HepG2 (cell line): ENCODE data around the gene PPP1R7. TPM values are rescaled to one million over a fixed set of nuclear protein-coding genes. Genes with fewer than 3 reads are reported as not detected.

ENCODE experiments used
- BCL6 ChIP-seq: IDR thresholded peaks from 2 replicates; pipeline ENCODE4 v1.6.1; 2016; ENCODE audit warnings: missing genetic modification reagents, missing compliant biosample characterization
- FOXK1 ChIP-seq: sonication (generic); formaldehyde crosslinking; IDR thresholded peaks from 2 replicates; pipeline ENCODE4 v1.4.0; 2020; ENCODE audit warnings: low read depth, missing genetic modification reagents, borderline replicate concordance
- FOXK2 ChIP-seq: fragments of 450-650 bp; IDR thresholded peaks from 2 replicates; pipeline ENCODE4 v1.6.1; 2016
- HOXA5 ChIP-seq: sonication (generic); formaldehyde crosslinking; IDR thresholded peaks from 2 replicates; pipeline ENCODE4 v1.4.0; 2020; ENCODE audit warnings: missing genetic modification reagents
- IRF9 ChIP-seq: sonication (generic); formaldehyde crosslinking; IDR thresholded peaks from 2 replicates; pipeline ENCODE4 v1.8.0; 2022; ENCODE audit warnings: missing genetic modification reagents, mild to moderate bottlenecking, borderline replicate concordance
- JARID2 ChIP-seq: sonication (generic); formaldehyde crosslinking; IDR thresholded peaks from 2 replicates; pipeline ENCODE4 v1.8.1; 2023; ENCODE audit warnings: missing genetic modification reagents, inconsistent platforms; ENCODE audit not compliant: insufficient replicate concordance
- JUN ChIP-seq: sonication (generic); formaldehyde crosslinking; IDR thresholded peaks from 2 replicates; pipeline ENCODE4 v1.4.0; 2020; ENCODE audit warnings: mild to moderate bottlenecking, missing genetic modification reagents
- MXD3 ChIP-seq: IDR thresholded peaks from 2 replicates; pipeline ENCODE4 v1.6.1; 2016; ENCODE audit warnings: mild to moderate bottlenecking, missing biosample characterization, missing genetic modification reagents
- NKX3-1 ChIP-seq: sonication (generic); formaldehyde crosslinking; IDR thresholded peaks from 2 replicates; pipeline ENCODE4 v1.5.0; 2020; ENCODE audit warnings: missing genetic modification reagents
- PCBP2 ChIP-seq: fragments of 200-400 bp; formaldehyde crosslinking; optimal IDR thresholded peaks from 2 replicates; pipeline ENCODE3; 2018; ENCODE audit warnings: low read length, low read depth; ENCODE audit not compliant: poor library complexity, severe bottlenecking
- RARG ChIP-seq: sonication (generic); formaldehyde crosslinking; IDR thresholded peaks from 2 replicates; pipeline ENCODE4 v1.4.0; 2020; ENCODE audit warnings: low read depth, mild to moderate bottlenecking, missing genetic modification reagents
- RXRA ChIP-seq: sonication (generic); formaldehyde crosslinking; IDR thresholded peaks from 2 replicates; pipeline ENCODE4 v1.5.1; 2020; ENCODE audit warnings: missing genetic modification reagents
- ZBTB42 ChIP-seq: sonication (generic); formaldehyde crosslinking; IDR thresholded peaks from 2 replicates; pipeline ENCODE4 v1.5.0; 2020; ENCODE audit warnings: mild to moderate bottlenecking, missing genetic modification reagents
- ZFYVE20 ChIP-seq: sonication (generic); formaldehyde crosslinking; IDR thresholded peaks from 2 replicates; pipeline ENCODE4 v1.8.0; 2023; ENCODE audit warnings: low read depth, mild to moderate bottlenecking, moderate library complexity, missing genetic modification reagents, borderline replicate concordance
- ZKSCAN5 ChIP-seq: sonication (generic); formaldehyde crosslinking; IDR thresholded peaks from 2 replicates; pipeline ENCODE4 v1.5.1; 2020; ENCODE audit warnings: mild to moderate bottlenecking, missing genetic modification reagents
- ZNF274 ChIP-seq: sonication (generic); formaldehyde crosslinking; IDR thresholded peaks from 2 replicates; pipeline ENCODE4 v1.5.1; 2020; ENCODE audit warnings: mild to moderate bottlenecking, missing genetic modification reagents
- ZNF468 ChIP-seq: sonication (generic); formaldehyde crosslinking; IDR thresholded peaks from 2 replicates; pipeline ENCODE4 v1.8.0; 2022; ENCODE audit warnings: mild to moderate bottlenecking, moderate library complexity, missing genetic modification reagents
- ZNF570 ChIP-seq: sonication (generic); formaldehyde crosslinking; IDR thresholded peaks from 2 replicates; pipeline ENCODE4 v1.4.0; 2020; ENCODE audit warnings: mild to moderate bottlenecking, missing genetic modification reagents, borderline replicate concordance
- ZNF709 ChIP-seq: sonication (generic); formaldehyde crosslinking; IDR thresholded peaks from 2 replicates; pipeline ENCODE4 v1.5.0; 2020; ENCODE audit warnings: mild to moderate bottlenecking, missing genetic modification reagents
- ZNF724P ChIP-seq: sonication (generic); formaldehyde crosslinking; IDR thresholded peaks from 2 replicates; pipeline ENCODE4 v1.8.0; 2022; ENCODE audit warnings: missing genetic modification reagents, borderline replicate concordance
- ZNF737 ChIP-seq: sonication (generic); formaldehyde crosslinking; IDR thresholded peaks from 2 replicates; pipeline ENCODE4 v1.5.0; 2020; ENCODE audit warnings: missing genetic modification reagents, mild to moderate bottlenecking, borderline replicate concordance
- ZNF83 ChIP-seq: sonication (generic); formaldehyde crosslinking; IDR thresholded peaks from 2 replicates; pipeline ENCODE4 v1.4.0; 2020; ENCODE audit warnings: missing genetic modification reagents, mild to moderate bottlenecking, borderline replicate concordance
- polyA plus RNA-seq, 8 experiments: library from polyadenylated mRNA; depleted of rRNA in 3 of 8; stranded (reverse) in 7 of 8; unstranded in 1 of 8; fragments of >200 nt; fragmentation: Illumina TruSeq in 4 of 8; extraction: Trizol in 4 of 8; gene quantifications; 2 replicates each; pipeline versions ENCODE4 v1.2.1 to v1.2.3, GENCODE V29; 2011 to 2016; ENCODE audit warnings: low read depth in 4 of 8, missing spikeins in 1 of 8, mixed read lengths in 1 of 8; ENCODE audit not compliant: insufficient read depth in 1 of 8
- total RNA-seq, 5 experiments: library from RNA; depleted of rRNA; stranded (reverse); fragments of >200 nt; fragmentation: Illumina TruSeq; extraction: Trizol; gene quantifications; 2 replicates each; pipeline ENCODE4 v1.2.3, GENCODE V29; 2016; ENCODE audit warnings: low read depth in 1 of 5
- TF ChIP-seq, protein P1 (sequence below): sonication (generic); formaldehyde crosslinking; IDR thresholded peaks from 2 replicates; pipeline ENCODE4 v1.5.0; 2020; ENCODE audit warnings: mild to moderate bottlenecking, missing genetic modification reagents
- TF ChIP-seq, protein P2 (sequence below): sonication (generic); formaldehyde crosslinking; conservative IDR thresholded peaks from 2 replicates; pipeline ENCODE4 v1.5.0; 2020; ENCODE audit warnings: missing genetic modification reagents

PPP1R7 gene
- total and polyA plus RNA-seq, 2 of the 13 experiments (the other 11 are each of a cell fraction or from before 2014, with no cell fraction given): 33.3 to 67.9 TPM

- TF ChIP-seq ZNF274 (CRISPR knock-in tag): peak; percentile 71
- TF ChIP-seq MXD3 (CRISPR knock-in tag): no peak
- no peak for TF ChIP-seq FOXK2
- TF ChIP-seq IRF9: peak; percentile 58
- TF ChIP-seq ZNF468: peak; percentile 89; the same call in 1 of the 2 replicates
- 0 out of 2 replicates have a peak, but pooled peaks have one; percentile 18 for TF ChIP-seq ZBTB42 (CRISPR knock-in tag)
- TF ChIP-seq, protein P1, sequence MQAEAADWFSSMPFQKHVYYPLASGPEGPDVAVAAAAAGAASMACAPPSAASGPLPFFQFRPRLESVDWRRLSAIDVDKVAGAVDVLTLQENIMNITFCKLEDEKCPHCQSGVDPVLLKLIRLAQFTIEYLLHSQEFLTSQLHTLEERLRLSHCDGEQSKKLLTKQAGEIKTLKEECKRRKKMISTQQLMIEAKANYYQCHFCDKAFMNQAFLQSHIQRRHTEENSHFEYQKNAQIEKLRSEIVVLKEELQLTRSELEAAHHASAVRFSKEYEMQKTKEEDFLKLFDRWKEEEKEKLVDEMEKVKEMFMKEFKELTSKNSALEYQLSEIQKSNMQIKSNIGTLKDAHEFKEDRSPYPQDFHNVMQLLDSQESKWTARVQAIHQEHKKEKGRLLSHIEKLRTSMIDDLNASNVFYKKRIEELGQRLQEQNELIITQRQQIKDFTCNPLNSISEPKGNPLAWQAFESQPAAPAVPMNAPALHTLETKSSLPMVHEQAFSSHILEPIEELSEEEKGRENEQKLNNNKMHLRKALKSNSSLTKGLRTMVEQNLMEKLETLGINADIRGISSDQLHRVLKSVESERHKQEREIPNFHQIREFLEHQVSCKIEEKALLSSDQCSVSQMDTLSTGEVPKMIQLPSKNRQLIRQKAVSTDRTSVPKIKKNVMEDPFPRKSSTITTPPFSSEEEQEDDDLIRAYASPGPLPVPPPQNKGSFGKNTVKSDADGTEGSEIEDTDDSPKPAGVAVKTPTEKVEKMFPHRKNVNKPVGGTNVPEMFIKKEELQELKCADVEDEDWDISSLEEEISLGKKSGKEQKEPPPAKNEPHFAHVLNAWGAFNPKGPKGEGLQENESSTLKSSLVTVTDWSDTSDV: no peak
- TF ChIP-seq HOXA5: peak; percentile 12; the same call in 1 of the 2 replicates
- TF ChIP-seq JUN (CRISPR knock-in tag): no peak; the same call in 1 of the 2 replicates
- TF ChIP-seq ZNF709 (CRISPR knock-in tag): 0 out of 2 replicates have a peak, but pooled peaks have one; percentile 12
- TF ChIP-seq FOXK1: 0 out of 2 replicates have a peak, but pooled peaks have one; percentile 11
- TF ChIP-seq ZNF724P: peak; percentile 82; the same call in 1 of the 2 replicates
- TF ChIP-seq ZNF83: 0 out of 2 replicates have a peak, but pooled peaks have one; percentile 43
- TF ChIP-seq, protein P2, sequence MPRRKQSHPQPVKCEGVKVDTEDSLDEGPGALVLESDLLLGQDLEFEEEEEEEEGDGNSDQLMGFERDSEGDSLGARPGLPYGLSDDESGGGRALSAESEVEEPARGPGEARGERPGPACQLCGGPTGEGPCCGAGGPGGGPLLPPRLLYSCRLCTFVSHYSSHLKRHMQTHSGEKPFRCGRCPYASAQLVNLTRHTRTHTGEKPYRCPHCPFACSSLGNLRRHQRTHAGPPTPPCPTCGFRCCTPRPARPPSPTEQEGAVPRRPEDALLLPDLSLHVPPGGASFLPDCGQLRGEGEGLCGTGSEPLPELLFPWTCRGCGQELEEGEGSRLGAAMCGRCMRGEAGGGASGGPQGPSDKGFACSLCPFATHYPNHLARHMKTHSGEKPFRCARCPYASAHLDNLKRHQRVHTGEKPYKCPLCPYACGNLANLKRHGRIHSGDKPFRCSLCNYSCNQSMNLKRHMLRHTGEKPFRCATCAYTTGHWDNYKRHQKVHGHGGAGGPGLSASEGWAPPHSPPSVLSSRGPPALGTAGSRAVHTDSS (CRISPR knock-in tag): no peak
- no peak for TF ChIP-seq NKX3-1 (CRISPR knock-in tag)
- TF ChIP-seq RXRA (CRISPR knock-in tag): 0 out of 2 replicates have a peak, but pooled peaks have one; percentile 22
- no peak for TF ChIP-seq JARID2 (CRISPR knock-in tag)
- TF ChIP-seq PCBP2: no peak
- TF ChIP-seq ZFYVE20: peak; percentile 92; the same call in 1 of the 2 replicates
- no peak for TF ChIP-seq RARG (CRISPR knock-in tag)
- TF ChIP-seq ZNF737 (CRISPR knock-in tag): no peak
- TF ChIP-seq ZKSCAN5: no peak
- peak; percentile 35; the same call in 1 of the 2 replicates for TF ChIP-seq BCL6 (CRISPR knock-in tag)
- TF ChIP-seq ZNF570 (CRISPR knock-in tag): peak; percentile 69; the same call in 1 of the 2 replicates
These were observed 68.1 kb downstream of the PPP1R7 start (continued) for GRCh38 chr2:241218131-241219029.
